GM13976 (cell line): ENCODE data around the gene MBOAT7.

Experiments used
- DNase-seq: peaks from one replicate; pipeline ENCODE4 v3.0.0; 2012; ENCODE audit warnings: low spot score
- CTCF ChIP-seq: IDR thresholded peaks from 2 replicates; pipeline ENCODE4 v1.5.1; 2012; ENCODE audit warnings: borderline replicate concordance, mild to moderate bottlenecking; ENCODE audit not compliant: insufficient read depth; ENCODE audit errors: extremely low read depth, missing control alignments, control extremely low read depth
- in situ Hi-C: fragments of 300-500 bp; cut with MboI; formaldehyde crosslinking; loops from one replicate; pipeline ENCODE4 v1.12.0; 2022; ENCODE audit warnings: low sequenced_read_pairs, mixed read lengths, inconsistent platforms; ENCODE audit not compliant: unreplicated experiment

MBOAT7 gene

GRCh38 chr19:54152267-54152666 lies 37.1 kb downstream of the MBOAT7 start:
- in situ Hi-C loops = no loop called here
- no peak for TF ChIP-seq CTCF
- no peak for DNase-seq

DNA sequence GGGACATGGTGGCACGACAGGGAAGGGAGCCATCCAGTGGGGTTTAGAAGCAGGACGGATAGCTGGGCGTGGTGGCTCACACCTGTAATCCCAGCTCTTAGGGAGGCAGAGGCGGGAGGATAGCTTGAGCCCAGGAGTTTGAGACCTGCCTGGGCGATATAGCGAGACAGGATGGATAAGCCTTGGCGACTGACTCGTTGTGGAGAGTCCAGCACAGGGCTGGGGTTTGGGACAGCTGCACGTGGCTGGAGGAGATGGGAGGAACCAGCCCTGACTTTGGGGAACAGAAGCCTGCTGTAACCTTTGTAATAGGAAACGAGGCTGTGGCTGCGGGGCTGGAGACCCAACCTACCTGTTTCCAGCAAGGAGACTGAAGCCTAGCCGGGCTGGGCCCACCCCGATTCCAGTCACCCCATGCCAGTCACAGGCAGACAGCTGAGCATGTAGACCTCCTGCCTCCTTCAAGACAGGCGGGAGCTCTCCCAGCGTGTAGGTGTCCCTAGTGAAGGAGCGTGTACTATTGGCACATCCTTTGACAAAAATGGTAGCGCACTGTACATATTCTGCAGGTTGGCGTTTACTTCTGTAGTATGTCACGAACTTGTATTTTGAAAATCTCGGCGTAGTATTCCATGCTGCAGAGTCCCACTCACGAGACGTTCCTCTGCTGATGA lies 37.9 kb downstream of the MBOAT7 start:
- no peak for TF ChIP-seq CTCF
- in situ Hi-C loops = no loop called here
- no peak for DNase-seq

- TF ChIP-seq CTCF = no peak
- DNase-seq = no peak
- in situ Hi-C loops = no loop called here
Observed at GRCh38 chr19:54149021-54149812, 40.2 kb downstream of the MBOAT7 start.

GRCh38 chr19:54148158-54148557 lies 41.2 kb downstream of the MBOAT7 start:
- in situ Hi-C loops = no loop called here
- no peak for DNase-seq
- no peak for TF ChIP-seq CTCF

DNA sequence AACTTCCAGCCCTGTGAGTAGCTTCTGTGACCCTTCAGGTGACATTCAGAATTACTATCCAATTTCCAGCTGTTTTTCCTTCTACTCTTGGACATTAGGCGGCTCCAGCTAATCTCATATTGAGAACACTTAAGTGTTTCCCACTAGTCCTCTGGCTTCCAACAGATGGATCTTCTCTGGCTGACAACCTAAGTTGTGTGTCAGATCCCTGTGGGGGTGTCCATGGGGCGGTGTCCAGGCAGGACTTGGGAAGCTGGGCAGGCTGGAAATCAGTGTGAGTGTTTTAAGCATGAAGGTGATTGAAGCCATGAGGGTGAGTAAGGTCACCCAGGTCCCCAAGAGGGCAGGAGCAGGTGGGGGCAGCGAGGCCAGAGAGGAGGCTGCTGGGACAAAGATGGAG lies 41.7 kb downstream of the MBOAT7 start:
- DNase-seq = no peak
- in situ Hi-C loops = no loop called here
- no peak for TF ChIP-seq CTCF

DNA sequence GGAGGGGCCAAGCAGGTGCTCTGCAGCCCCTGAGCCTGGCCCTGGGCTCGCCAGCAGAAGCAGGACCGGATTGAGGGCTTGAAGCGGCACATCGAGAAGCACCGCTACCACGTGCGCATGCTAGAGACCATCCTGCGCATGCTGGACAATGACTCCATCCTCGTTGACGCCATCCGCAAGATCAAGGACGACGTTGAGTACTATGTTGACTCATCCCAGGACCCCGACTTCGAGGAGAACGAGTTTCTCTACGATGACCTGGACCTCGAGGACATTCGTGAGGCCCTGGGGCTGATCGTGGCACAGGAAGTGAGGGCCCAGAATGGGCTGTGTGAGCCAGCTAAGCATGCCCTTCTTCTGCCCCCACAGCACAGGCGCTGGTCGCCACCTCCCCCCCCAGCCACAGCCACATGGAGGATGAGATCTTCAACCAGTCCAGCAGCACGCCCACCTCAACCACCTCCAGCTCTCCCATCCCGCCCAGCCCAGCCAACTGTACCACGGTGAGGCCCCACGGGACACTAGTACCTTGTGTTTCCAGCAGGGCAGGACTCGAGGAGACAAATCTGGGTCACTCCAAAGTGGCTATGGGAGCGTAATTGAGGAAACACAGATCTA lies 43.7 kb downstream of the MBOAT7 start:
- TF ChIP-seq CTCF = no peak
- no peak for DNase-seq
- in situ Hi-C loops = no loop called here
